Panc1 (cell line): ENCODE measurements around the gene SCNN1B. TPM values are rescaled to one million over a fixed set of nuclear protein-coding genes. Genes with fewer than 3 reads are reported as not detected.

Experiments
- ATAC-seq: fragments of 200-7000 bp; cut with Tn5 transposase; 2 replicates; pipeline ENCODE4 v1.9.1; 2020; ENCODE audit warnings: mild to moderate bottlenecking, moderate library complexity
- BruUV-seq: library from RNA; stranded (reverse); fragments of 400-500 nt; replicated peaks from 2 replicates; lab custom pipeline; 2021; lab: Mats Ljungman, UMichigan
- CTCF ChIA-PET: fragments of 300-600 bp; sonication (Branson Sonifier 250); formaldehyde crosslinking; loops from one replicate; lab custom pipeline; 2022; ENCODE audit warnings: antibody characterized with exemption; lab: Charles Lee
- POLR2A ChIA-PET: fragments of 300-600 bp; sonication (Branson Sonifier 250); formaldehyde crosslinking; loops from one replicate; lab custom pipeline; 2022; ENCODE audit warnings: antibody characterized with exemption; lab: Charles Lee
- DNase-seq: peaks from one replicate; pipeline ENCODE4 v3.0.0-alpha.2; 2010; ENCODE audit warnings: low read depth, low spot score
- H3K27ac ChIP-seq: 2 replicates; pipeline ENCODE4 v1.5.1; 2011; ENCODE audit warnings: mild to moderate bottlenecking, low read length, inconsistent platforms
- H3K27me3 ChIP-seq: fragments of 200-500 bp; sonication (Bioruptor generic); 2 replicates; pipeline ENCODE4 v1.6.0; 2014; ENCODE audit warnings: low read length, inconsistent platforms; ENCODE audit not compliant: control insufficient read depth, insufficient read depth
- H3K36me3 ChIP-seq: fragments of 200-500 bp; sonication (Bioruptor generic); 2 replicates; pipeline ENCODE4 v1.5.1; 2014; ENCODE audit warnings: inconsistent platforms, mild to moderate bottlenecking, low read length, moderate library complexity; ENCODE audit not compliant: control insufficient read depth, insufficient read depth
- H3K4me1 ChIP-seq: 2 replicates; pipeline ENCODE4 v1.5.1; 2011; ENCODE audit warnings: inconsistent platforms, mild to moderate bottlenecking, low read length, moderate library complexity; ENCODE audit not compliant: control insufficient read depth, insufficient read depth
- H3K4me3 ChIP-seq, 2 experiments: 2 replicates each; pipeline ENCODE4 v1.5.1; 2011 to 2012; ENCODE audit warnings: low read depth in 2 of 2, low read length in 2 of 2, mild to moderate bottlenecking in 2 of 2, inconsistent platforms in 1 of 2, moderate library complexity in 1 of 2
- H3K9me3 ChIP-seq: fragments of 200-500 bp; sonication (Bioruptor generic); 2 replicates; pipeline ENCODE4 v1.5.1; 2014; ENCODE audit warnings: low read depth, mild to moderate bottlenecking, inconsistent platforms, low read length, moderate library complexity; ENCODE audit not compliant: control insufficient read depth, insufficient read depth
- CTCF ChIP-seq: fragments of 450-650 bp; IDR thresholded peaks from 2 replicates; pipeline ENCODE4 v1.5.1; 2017; ENCODE audit warnings: mild to moderate bottlenecking
- POLR2AphosphoS5 ChIP-seq: IDR thresholded peaks from 2 replicates; pipeline ENCODE4 v1.6.1; 2012; ENCODE audit warnings: mild to moderate bottlenecking, low read depth, low read length, moderate library complexity
- REST ChIP-seq, 2 experiments: IDR thresholded peaks; 2 replicates each; pipeline ENCODE4 v1.6.1; 2011 to 2012; ENCODE audit warnings: low read depth in 2 of 2, control low read depth in 1 of 2, low read length in 1 of 2, mild to moderate bottlenecking in 1 of 2, moderate library complexity in 1 of 2; ENCODE audit not compliant: insufficient read depth in 1 of 2
- SIN3A ChIP-seq: IDR thresholded peaks from 2 replicates; pipeline ENCODE4 v1.6.1; 2012; ENCODE audit warnings: low read depth, mild to moderate bottlenecking, low read length, moderate library complexity, borderline replicate concordance; ENCODE audit not compliant: insufficient read depth
- TCF7L2 ChIP-seq: IDR thresholded peaks from 2 replicates; pipeline ENCODE4 v1.6.1; 2011; ENCODE audit warnings: mild to moderate bottlenecking, low read depth, low read length, inconsistent platforms
- in situ Hi-C: cut with HindIII; loops from 2 replicates; pipeline ENCODE4 v1.10.0; 2016; ENCODE audit warnings: low sequenced_read_pairs, low pct_unique_long_range_greater_than_20kb
- intact Hi-C: fragments of 100-400 bp; cut with micrococcal nuclease; formaldehyde crosslinking; loops from one replicate; pipeline ENCODE4 v1.10.0; 2022; ENCODE audit not compliant: unreplicated experiment
- total RNA-seq: library from RNA; stranded (reverse); gene quantifications from one replicate; pipeline ENCODE4 v1.2.1, GENCODE V29; 2021; ENCODE audit not compliant: unreplicated experiment

The SCNN1B gene
- total RNA-seq, 1 experiment from 2014 or later = 10.7 TPM

- CTCF ChIA-PET = no interaction called here
- intact Hi-C loops (no loop called here), in situ Hi-C loops (no loop called here)
- POLR2A ChIA-PET = no interaction called here
- no peaks in the 10 kb centered on the region for H3K9me3 ChIP-seq
- H3K36me3 ChIP-seq = no peaks in the 10 kb centered on the region
- H3K4me3 ChIP-seq = no peak overlapping the region
- H3K4me1 ChIP-seq = peaks cover 9% of the 10 kb centered on the region
- BruUV-seq = no TSS peak
- H3K27ac ChIP-seq = no peak overlapping the region
- DNase-seq = no peak
- TF ChIP-seq POLR2AphosphoS5 = no peak
- TF ChIP-seq REST (IDR thresholded peaks at IDR 0.05; ENCODE audit: insufficient read depth in 1 of 2, low read depth in 2 of 2, low read length in 1 of 2) = no peak
- TF ChIP-seq CTCF = no peak
- TF ChIP-seq TCF7L2 = no peak
- no peak for TF ChIP-seq SIN3A
- ATAC-seq = no peak
- no peaks in the 10 kb centered on the region for H3K27me3 ChIP-seq
These were observed 69.3 kb downstream of the SCNN1B start for GRCh38 chr16:23371368-23371767.

- H3K36me3 ChIP-seq = no peaks in the 10 kb centered on the region
- H3K27me3 ChIP-seq = no peaks in the 10 kb centered on the region
- H3K27ac ChIP-seq = no peak overlapping the region
- no peak for DNase-seq
- no peak for TF ChIP-seq SIN3A
- TF ChIP-seq REST (IDR thresholded peaks at IDR 0.05; ENCODE audit: insufficient read depth in 1 of 2, low read depth in 2 of 2, low read length in 1 of 2) = no peak
- TF ChIP-seq CTCF = no peak
- no peak for TF ChIP-seq POLR2AphosphoS5
- TF ChIP-seq TCF7L2 = no peak
- POLR2A ChIA-PET = no interaction called here
- no TSS peak for BruUV-seq
- H3K9me3 ChIP-seq = no peaks in the 10 kb centered on the region
- peaks cover 5% of the 10 kb centered on the region for H3K4me1 ChIP-seq
- H3K4me3 ChIP-seq = no peak overlapping the region
- in situ Hi-C loops (no loop called here), intact Hi-C loops (no loop called here)
- ATAC-seq = no peak
- CTCF ChIA-PET = no interaction called here
These were observed 71.5 kb downstream of the SCNN1B start for GRCh38 chr16:23373436-23374219.
